ENCODE measurements around the gene HES7.

Gene HES7

GRCh38 chr17:8151120-8151640 lies 27.3 kb upstream of the HES7 start:
- DNase-seq (ENCODE audit: low read depth): peak; percentile 91
- peak overlapping the region; percentile 97 for H3K4me3 ChIP-seq (ENCODE audit: control insufficient read depth, low read depth, low read length)
- TF ChIP-seq, protein P1, sequence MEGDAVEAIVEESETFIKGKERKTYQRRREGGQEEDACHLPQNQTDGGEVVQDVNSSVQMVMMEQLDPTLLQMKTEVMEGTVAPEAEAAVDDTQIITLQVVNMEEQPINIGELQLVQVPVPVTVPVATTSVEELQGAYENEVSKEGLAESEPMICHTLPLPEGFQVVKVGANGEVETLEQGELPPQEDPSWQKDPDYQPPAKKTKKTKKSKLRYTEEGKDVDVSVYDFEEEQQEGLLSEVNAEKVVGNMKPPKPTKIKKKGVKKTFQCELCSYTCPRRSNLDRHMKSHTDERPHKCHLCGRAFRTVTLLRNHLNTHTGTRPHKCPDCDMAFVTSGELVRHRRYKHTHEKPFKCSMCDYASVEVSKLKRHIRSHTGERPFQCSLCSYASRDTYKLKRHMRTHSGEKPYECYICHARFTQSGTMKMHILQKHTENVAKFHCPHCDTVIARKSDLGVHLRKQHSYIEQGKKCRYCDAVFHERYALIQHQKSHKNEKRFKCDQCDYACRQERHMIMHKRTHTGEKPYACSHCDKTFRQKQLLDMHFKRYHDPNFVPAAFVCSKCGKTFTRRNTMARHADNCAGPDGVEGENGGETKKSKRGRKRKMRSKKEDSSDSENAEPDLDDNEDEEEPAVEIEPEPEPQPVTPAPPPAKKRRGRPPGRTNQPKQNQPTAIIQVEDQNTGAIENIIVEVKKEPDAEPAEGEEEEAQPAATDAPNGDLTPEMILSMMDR (conservative IDR thresholded peaks at IDR 0.05; ENCODE audit: control insufficient read depth, insufficient read depth, low read depth, low read length): no peak

DNA sequence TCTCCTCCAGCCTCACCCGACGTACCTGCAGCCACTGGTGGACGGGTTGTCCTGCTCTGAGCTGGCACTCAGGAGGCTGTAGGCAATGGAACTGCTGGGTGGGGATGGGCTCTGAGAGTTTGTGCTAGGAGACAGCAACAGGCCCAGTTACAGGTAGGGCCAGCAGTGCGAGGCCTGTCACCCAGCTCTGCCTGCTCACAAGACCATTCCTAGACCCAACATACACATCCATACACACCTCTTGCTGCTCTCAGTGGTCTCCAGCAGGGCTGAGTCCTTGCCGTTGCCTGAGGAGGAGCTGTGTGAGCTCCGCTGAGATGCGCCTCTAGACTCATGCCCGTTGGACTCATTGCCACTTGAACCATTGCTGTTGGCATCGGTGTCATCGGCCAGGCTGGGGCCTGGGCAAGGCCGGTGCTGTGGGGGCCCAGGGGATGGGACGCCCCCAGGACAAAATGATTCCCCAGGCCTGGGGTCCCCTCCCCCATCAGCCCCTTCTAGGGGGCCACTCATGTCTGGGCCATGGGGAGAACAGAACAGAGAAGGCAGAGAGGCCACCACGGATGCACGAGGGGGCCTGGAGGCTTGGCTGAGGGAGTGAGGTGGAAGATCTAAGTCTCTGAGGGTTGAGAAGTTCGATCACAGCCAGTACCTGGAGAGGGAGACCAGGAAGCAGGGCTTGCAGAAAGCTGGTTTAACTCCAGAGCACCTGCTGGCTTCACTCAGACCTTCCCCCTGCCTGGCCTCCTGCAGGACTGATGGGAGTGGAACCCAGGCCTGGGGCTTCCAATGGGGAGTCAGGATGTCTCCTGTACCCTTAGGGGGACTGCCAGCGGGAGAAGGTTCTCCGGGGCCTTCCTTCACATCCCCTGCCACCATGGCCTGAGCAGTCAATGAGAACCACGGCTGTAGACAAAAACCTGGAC lies 26.6 kb upstream of the HES7 start:
- TF ChIP-seq, protein P1 (conservative IDR thresholded peaks at IDR 0.05; ENCODE audit: control insufficient read depth, insufficient read depth, low read depth, low read length): no peak
- peak overlapping the region; percentile 97 for H3K4me3 ChIP-seq (ENCODE audit: control insufficient read depth, low read depth, low read length)

GRCh38 chr17:8149419-8150193 lies 25.7 kb upstream of the HES7 start:
- TF ChIP-seq, protein P1 (conservative IDR thresholded peaks at IDR 0.05; ENCODE audit: control insufficient read depth, insufficient read depth, low read depth, low read length): no peak
- H3K4me3 ChIP-seq (ENCODE audit: control insufficient read depth, low read depth, low read length): no peak overlapping the region
- DNase-seq (ENCODE audit: low read depth): no peak

More for the DNA sequence above, 26.6 kb upstream of the HES7 start:
- no peak for DNase-seq (ENCODE audit: low read depth)

- DNase-seq (ENCODE audit: low read depth): no peak
- no peak overlapping the region for H3K4me3 ChIP-seq (ENCODE audit: control insufficient read depth, low read depth, low read length)
- TF ChIP-seq, protein P1 (conservative IDR thresholded peaks at IDR 0.05; ENCODE audit: control insufficient read depth, insufficient read depth, low read depth, low read length): no peak
Measured at GRCh38 chr17:8148560-8148959, 24.7 kb upstream of the HES7 start.

GRCh38 chr17:8147805-8148404 lies 24.0 kb upstream of the HES7 start:
- H3K4me3 ChIP-seq (ENCODE audit: control insufficient read depth, low read depth, low read length): no peak overlapping the region
- DNase-seq (ENCODE audit: low read depth): no peak
- TF ChIP-seq, protein P1 (conservative IDR thresholded peaks at IDR 0.05; ENCODE audit: control insufficient read depth, insufficient read depth, low read depth, low read length): no peak

- H3K4me3 ChIP-seq (ENCODE audit: control insufficient read depth, low read depth, low read length): no peak overlapping the region
- no peak for DNase-seq (ENCODE audit: low read depth)
- TF ChIP-seq, protein P1 (conservative IDR thresholded peaks at IDR 0.05; ENCODE audit: control insufficient read depth, insufficient read depth, low read depth, low read length): no peak
Measured at GRCh38 chr17:8147141-8147804, 23.4 kb upstream of the HES7 start.

All from fibroblast of mammary gland (primary cell).